HG02885 (cell line): Measurements from ENCODE around the gene PAFAH1B2.
"Not testable (repeated sequence)": the region's sequence is repeated elsewhere in the genome, so short reads cannot be mapped to it uniquely, and the experiment has no call there.

Experiments
- ATAC-seq: cut with Tn5 transposase; IDR thresholded peaks from one replicate; pipeline ENCODE4 v1.9.1; 2021; ENCODE audit warnings: mild to moderate bottlenecking; ENCODE audit not compliant: unreplicated experiment, poor library complexity

Gene PAFAH1B2

DNA sequence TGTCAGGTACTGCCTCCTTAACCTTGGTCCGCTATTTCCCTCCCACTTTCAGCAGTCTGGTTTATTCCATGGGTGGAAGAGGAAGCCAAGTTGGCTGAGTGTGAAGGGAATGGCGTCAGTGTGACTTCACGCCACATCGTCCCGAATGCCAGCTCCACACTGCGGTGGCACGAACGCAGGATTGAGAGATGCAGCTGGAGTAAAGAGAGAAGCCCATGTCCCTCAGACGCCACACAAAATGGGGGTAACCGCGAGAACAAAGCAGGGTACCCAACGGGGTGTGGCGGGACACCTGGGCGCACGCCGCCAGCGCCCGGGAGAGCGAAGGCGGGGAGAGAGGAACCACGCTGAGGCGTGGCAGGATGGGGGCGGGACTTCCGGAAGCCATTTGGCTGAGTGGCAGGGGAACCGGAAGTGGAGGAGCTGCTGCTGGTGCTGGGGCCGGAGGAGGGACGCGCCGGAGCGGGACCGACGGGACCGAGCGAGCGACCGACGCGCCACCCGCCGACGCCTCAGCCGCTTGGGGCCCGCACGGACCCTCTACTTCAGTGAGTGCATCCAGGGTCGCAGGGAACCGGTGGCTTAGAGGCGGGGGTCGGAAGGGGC is at the start of gene PAFAH1B2:
Gene PAFAH1B2 (plus strand): TSS at position 417 of the 606 bp plus-strand sequence. CDS start 8,161 bp downstream, outside the sequence.
- peak; percentile 96 for ATAC-seq

- no peak for ATAC-seq
Measured at GRCh38 chr11:117094776-117095175, 49.3 kb upstream of the PAFAH1B2 start.

DNA sequence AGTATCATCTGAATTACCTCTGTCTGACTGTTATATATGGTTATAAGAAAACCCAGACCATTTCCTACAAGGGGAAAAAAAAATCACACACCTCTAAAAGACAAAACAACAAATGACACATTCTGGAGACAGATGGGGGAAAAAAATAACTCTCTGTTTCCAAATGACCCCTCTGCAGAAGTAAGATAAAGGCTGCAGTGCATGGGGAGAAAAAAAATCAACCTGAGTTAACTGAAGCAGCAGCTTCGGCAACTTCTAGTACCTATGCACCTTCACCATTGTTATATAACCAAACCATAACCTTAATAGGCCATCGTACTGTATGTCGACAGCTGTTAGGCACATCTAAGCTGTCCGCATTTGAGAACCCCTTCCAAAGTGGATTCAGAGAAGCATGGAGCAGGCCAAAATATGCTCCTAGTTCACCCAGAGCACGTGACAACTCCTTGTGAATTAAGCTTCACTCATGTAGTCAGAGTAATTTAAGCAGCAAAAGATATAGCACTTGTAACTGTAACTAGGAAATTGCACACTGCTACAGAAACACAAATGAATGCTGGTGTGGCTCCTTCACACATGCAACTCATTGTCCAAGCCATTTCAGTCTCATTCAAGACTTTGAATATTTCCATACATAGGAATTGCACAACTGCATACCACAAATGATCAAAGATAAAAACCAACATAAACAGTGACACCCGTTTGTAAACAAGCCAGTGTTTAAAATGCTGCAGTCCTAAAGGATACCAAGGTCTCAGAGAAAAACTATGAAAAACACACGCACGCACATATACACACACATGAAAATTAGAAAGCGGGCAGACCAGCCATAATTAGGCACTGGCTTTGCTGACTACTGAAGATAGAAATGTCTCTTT is 48.6 kb upstream of the PAFAH1B2 start:
- no peak for ATAC-seq

GRCh38 chr11:117096201-117096991 is 47.7 kb upstream of the PAFAH1B2 start:
- peak; percentile 52 for ATAC-seq

DNA sequence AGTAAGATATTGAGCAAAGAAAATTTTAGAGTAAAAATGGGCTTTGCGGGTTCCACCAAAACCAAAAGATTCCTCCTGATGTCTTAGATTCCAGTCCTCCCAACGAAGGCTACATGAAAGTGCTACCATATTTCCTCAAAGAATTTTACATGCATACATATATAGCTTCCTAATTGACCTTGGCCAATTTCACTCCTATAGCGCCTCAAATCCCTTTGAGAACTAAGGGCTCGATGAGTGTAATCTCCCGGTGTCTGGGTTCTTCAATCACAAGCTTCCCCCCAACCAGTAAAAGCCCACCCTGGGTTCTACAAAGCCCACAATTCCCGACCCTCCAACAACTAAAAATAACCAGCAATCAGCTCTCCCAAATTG is 47.1 kb upstream of the PAFAH1B2 start:
- no peak for ATAC-seq

GRCh38 chr11:117097389-117098268 is 46.5 kb upstream of the PAFAH1B2 start:
- peak; percentile 22 for ATAC-seq

- peak; percentile 79 for ATAC-seq
Measured at GRCh38 chr11:117098269-117099232, 45.5 kb upstream of the PAFAH1B2 start, which contains the start of gene SIK3. TSS of gene SIK3 (minus strand) at chr11:117098428. CDS start at chr11:117098415, 13 bp downstream.

GRCh38 chr11:117099696-117100095 is 44.4 kb upstream of the PAFAH1B2 start:
- ATAC-seq = no peak

- ATAC-seq = no peak
Measured at GRCh38 chr11:117100556-117100955, 43.5 kb upstream of the PAFAH1B2 start.

GRCh38 chr11:117107701-117108590 is 36.1 kb upstream of the PAFAH1B2 start:
- ATAC-seq = no peak

- ATAC-seq = no peak
Measured at GRCh38 chr11:117110294-117110950, 33.7 kb upstream of the PAFAH1B2 start.

DNA sequence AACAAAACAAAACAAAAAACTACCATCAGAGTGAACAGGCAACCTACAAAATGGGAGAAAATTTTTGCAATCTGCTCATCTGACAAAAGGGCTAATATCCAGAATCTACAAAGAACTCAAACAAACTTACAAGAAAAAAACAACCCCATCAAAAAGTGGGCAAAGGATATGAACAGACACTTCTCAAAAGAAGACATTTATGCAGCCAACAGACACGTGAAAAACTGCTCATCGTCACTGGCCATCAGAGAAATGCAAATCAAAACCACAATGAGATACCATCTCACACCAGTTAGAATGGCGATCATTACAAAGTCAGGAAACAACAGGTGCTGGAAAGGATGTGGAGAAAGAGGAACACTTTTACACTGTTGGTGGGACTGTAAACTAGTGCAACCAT is 31.6 kb upstream of the PAFAH1B2 start:
- not testable (repeated sequence) for ATAC-seq

DNA sequence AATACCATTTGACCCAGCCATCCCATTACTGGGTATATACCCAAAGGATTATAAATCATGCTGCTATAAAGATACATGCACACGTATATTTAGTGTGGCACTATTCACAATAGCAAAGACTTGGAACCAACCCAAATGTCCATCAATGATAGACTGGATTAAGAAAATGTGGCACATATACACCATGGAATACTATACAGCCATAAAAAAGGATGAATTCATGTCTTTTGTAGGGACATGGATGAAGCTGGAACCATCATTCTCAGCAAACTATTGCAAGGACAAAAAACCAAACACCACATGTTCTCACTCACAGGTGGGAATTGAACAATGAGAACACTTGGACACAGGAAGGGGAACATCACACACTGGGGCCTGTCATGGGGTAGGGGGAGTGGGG is 31.1 kb upstream of the PAFAH1B2 start:
- not testable (repeated sequence) for ATAC-seq

GRCh38 chr11:117117681-117118080 is 26.4 kb upstream of the PAFAH1B2 start:
- no peak for ATAC-seq

- no peak for ATAC-seq
Measured at GRCh38 chr11:117121176-117121575, 22.9 kb upstream of the PAFAH1B2 start.

DNA sequence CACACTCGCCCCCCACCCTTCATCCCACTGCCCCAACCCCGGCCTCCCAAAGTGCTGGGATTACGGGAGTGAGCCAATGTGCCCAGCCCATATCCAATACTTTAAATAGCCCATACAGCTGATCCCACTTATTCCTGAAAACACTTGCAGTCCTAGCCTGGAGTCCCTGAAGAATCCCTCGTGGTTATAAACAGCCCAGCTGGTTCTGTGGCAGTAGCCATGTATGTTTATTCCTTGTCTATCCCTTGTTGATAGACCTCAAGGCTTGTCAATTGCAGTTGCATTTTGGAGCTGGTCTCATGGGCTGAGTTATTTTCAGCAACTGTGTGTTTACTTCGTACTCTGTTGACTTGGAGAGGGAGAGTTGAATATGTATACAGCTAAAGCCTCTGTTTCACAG is 21.5 kb upstream of the PAFAH1B2 start:
- no peak for ATAC-seq
